Keratinocyte (primary cell): ENCODE measurements around the gene CTR9.

ENCODE experiments used
- EZH2 ChIP-seq: IDR thresholded peaks from one replicate; pipeline ENCODE4 v1.6.1; 2012; ENCODE audit warnings: inconsistent platforms, mild to moderate bottlenecking, low read length, moderate library complexity
- TF ChIP-seq, protein P1 (sequence below), 3 experiments: IDR thresholded peaks in 1 of 3; conservative IDR thresholded peaks in 1 of 3; optimal IDR thresholded peaks in 1 of 3; 2 replicates in 2 of 3; 3 replicates in 1 of 3; pipeline versions ENCODE3 to v1.5.1; 2011; ENCODE audit warnings: low read length in 3 of 3, mild to moderate bottlenecking in 3 of 3, moderate library complexity in 2 of 3, control low read depth in 1 of 3, inconsistent platforms in 1 of 3; ENCODE audit not compliant: insufficient read depth in 2 of 3; ENCODE audit errors: extremely low read depth in 1 of 3

DNA sequence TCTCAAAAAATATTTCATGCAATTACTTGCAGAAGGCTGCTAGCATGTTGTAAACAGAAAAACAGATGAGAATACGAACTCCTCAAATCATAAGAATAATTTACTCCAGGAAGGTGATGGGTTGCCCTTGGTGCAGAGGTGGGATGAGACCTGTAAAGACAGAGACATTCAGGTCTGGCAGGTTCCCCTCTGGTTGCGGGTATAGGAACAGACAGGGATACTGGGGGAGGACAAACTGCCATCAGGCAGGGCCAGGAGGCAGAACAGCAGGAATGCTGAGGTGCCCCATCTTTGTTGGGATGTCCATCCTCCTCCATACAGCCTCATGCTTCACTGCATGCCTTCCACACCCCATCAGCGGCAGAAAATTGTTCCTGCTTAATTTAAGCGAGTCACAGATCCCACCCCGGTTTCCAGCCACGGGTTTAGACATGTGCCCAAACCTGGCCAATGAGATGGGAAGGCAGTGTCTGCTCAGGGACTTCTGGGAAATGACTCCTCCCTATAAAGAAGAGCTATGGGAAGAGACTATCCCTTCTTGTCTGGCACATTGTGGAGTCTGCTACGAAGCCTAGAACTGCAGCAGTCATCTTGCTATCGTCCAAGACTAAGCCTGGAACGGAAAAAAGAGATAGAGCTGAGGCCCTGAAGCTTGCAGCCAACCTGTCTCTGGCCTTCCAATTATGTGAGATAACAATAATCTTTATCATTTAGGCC lies 34.3 kb upstream of the CTR9 start:
- TF ChIP-seq, protein P1, sequence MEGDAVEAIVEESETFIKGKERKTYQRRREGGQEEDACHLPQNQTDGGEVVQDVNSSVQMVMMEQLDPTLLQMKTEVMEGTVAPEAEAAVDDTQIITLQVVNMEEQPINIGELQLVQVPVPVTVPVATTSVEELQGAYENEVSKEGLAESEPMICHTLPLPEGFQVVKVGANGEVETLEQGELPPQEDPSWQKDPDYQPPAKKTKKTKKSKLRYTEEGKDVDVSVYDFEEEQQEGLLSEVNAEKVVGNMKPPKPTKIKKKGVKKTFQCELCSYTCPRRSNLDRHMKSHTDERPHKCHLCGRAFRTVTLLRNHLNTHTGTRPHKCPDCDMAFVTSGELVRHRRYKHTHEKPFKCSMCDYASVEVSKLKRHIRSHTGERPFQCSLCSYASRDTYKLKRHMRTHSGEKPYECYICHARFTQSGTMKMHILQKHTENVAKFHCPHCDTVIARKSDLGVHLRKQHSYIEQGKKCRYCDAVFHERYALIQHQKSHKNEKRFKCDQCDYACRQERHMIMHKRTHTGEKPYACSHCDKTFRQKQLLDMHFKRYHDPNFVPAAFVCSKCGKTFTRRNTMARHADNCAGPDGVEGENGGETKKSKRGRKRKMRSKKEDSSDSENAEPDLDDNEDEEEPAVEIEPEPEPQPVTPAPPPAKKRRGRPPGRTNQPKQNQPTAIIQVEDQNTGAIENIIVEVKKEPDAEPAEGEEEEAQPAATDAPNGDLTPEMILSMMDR (optimal IDR thresholded peaks at IDR 0.05 in 1 of 3, IDR thresholded peaks at IDR 0.05 in 1 of 3, conservative IDR thresholded peaks at IDR 0.05 in 1 of 3; ENCODE audit: extremely low read depth in 1 of 3, insufficient read depth in 2 of 3, low read length in 3 of 3), result no peak
- no peak for TF ChIP-seq EZH2
